ENCODE data around the gene ATG16L2.

DNA sequence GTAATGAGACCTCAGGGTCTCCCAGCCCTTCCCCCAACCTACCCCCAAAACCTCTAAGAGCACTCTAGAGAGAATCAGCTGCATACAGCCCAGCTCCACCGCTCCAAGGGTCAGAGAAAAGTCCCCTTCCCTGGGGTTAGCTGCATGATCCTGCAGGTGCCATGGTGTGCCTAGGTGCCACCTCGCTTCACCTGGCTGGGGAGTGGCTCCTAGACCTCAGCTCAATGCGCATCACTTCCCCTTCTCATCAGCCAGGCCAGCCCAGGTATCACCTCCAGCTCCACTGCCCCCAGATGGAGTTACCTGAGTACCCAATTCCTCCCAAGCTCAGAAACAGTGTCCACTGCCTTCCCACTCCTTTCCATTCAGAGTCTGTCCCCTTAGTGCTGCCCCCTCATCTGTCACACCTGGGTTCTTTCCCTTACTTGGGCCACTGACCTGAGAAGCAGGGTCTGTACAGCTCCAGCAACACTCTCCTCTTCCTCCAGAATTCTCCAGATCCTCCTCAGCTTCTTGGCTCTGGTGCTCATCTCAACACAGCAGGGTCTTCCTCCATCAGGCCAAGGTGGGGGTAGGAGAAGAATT is 21.7 kb upstream of the ATG16L2 start:
- TF ChIP-seq CTCF (conservative IDR thresholded peaks at IDR 0.05; ENCODE audit: low read depth, low read length) (no peak), USF2 (IDR thresholded peaks at IDR 0.05; ENCODE audit: low read depth, low read length) (no peak), MAZ (IDR thresholded peaks at IDR 0.05; ENCODE audit: borderline replicate concordance, low read depth, low read length) (no peak), SMC3 (IDR thresholded peaks at IDR 0.05; ENCODE audit: low read depth, low read length) (no peak), MAFK (IDR thresholded peaks at IDR 0.05; ENCODE audit: low read depth, low read length) (no peak), FOS (IDR thresholded peaks at IDR 0.05; ENCODE audit: low read depth, low read length) (no peak), RCOR1 (IDR thresholded peaks at IDR 0.05; ENCODE audit: insufficient replicate concordance, low read length) (no peak)

Measured in IMR-90 (cell line).